HG02852 (cell line): ENCODE data around the gene PDZRN4.
"Not testable (repeated sequence)": the region's sequence is repeated elsewhere in the genome, so short reads cannot be mapped to it uniquely, and the experiment has no call there.

ENCODE experiments used
- ATAC-seq: cut with Tn5 transposase; IDR thresholded peaks from one replicate; pipeline ENCODE4 v1.9.1; 2021; ENCODE audit warnings: mild to moderate bottlenecking, moderate library complexity; ENCODE audit not compliant: unreplicated experiment

PDZRN4 gene

DNA sequence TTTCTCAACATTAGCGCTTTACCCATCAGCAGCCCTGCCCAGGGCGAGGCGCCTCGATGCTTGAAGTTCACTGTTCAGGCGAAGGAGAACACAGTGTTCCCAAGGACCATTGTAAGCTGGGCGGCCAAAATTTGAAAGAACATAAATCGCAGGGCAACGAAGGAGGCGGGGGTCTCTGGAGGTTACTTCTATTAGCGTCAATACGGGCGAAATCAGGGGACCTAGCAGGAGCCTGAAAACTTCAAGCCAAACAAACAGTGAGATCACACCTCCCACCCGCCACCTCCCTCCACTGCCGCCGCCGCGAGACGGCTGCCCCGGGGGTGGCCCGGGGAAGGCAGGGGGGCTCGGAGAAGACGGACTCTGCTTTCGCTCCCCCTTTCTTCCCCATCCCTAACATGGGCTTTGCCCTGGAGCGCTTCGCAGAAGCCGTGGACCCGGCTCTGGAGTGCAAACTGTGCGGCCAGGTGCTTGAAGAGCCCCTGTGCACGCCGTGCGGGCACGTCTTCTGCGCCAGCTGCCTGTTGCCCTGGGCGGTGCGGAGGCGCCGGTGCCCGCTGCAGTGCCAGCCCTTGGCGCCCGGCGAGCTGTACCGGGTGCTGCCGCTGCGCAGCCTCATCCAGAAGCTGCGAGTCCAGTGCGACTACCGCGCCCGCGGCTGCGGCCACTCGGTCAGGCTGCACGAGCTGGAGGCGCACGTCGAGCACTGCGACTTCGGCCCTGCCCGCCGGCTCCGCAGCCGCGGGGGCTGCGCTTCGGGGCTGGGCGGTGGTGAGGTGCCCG is at the start of gene PDZRN4:
PDZRN4 (plus strand) TSS at position 263 of the 783 bp plus-strand sequence.
- no peak for ATAC-seq

DNA sequence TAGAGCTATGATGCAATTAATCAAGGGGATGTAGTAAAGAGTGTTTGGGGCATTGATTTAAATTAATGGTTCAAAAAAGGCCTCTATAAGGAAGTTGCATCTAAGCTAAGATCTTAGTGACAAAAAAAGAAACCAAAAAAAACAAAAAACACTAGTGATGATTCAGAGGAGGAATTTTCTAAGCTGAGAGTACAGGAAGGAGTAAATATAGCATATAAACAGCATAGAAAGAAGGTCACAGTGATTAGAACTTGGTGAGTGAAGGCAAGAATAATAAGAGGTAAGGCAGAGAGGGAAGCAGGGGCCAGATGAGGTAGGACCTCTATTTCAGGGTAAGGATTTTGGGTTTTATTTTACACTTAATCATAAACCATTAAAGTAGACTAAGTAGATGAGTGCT is 48.0 kb upstream of the PDZRN4 start:
- ATAC-seq = peak; percentile 59

DNA sequence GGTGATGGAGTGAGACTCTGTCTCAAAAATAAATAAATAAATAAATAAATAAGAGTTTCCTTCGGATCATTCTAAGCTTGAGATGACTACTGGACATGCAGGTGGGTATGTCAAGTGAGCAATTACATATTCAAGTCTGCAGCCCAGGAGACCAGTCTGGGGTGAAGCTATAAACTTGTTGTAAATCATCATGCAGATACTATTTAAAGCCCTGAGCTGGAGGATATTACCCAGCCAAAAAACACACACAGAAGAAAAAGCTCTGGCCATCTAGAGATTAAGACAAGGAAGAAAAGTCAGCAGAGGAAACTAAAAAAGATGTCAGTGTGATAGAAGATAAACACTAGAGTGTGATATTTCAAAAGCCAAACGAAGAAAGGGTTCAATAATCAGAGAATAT is 47.0 kb upstream of the PDZRN4 start:
- ATAC-seq = no peak

DNA sequence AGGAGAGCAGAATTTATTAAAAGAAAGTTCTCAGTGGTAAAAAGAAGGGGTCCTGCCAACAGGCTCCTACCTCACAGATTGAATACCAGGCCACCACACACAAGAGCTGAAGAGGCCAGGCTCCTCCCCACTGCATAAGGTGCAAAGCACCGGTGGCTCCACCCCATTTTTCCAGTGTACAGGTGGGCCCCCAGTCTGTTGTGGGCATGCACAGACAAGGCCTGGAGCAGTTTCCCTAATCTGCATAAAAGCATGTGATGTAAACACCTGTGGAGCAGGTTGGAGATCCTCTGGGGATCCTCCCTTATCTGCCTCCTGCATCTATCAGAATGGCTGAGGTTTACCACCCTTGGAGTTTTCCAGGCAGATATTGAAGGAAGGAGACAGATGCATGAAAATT is 45.7 kb upstream of the PDZRN4 start:
- ATAC-seq = no peak

DNA sequence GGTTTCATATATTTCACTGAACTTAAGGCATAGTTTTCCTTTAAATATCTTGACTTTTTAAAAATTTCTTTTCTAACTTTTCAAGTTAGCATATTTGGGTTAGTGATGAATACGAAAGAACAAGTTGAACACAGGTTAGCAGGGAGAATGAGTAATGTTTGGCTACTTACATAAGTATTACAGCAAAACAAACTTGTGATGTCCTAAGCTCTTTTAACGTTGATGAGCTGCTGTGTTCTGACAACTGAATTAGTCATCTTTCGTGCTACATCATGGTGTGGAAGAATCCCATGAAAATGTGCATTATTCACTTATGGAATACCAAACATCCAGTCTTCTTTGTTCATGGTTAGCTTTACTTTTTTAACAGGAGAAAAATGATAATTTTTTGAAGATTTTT is 36.3 kb upstream of the PDZRN4 start:
- ATAC-seq = no peak

DNA sequence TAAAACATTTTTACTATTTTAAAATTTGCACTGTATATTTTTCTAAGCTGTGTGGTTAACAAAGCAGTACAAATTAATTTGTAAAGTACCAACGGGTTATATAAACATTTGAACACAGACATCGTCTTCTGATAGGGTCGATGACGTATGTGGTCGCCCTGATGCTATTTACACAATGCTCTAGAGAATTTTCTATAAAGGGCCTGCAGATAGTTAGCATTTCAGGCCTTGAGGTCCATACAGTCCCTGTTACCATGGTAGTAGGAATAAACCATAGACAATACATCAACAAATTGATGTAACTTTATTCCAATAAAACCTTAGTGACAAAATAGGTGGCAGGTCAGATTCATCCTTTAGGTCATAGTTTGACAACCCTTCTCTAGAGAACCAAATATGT is 25.7 kb upstream of the PDZRN4 start:
- ATAC-seq = no peak

DNA sequence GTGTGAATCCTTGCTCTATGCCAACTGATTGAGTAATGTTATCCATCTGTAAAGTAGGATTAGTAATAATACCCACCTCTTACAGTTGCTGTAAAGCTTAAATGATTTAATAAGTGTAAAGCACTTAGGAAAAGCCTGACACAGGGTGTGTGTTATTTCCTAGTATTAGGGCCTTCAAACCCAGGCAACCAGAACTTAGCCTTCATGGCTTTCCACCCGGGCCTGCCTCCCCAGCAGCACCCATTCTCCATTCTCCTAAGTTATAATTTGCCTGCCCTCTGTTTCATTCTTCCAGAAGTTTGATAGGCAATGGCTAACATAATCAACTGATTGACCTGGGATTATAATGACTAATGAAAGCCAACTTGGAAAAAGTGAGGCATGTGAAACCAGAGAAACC is 20.4 kb upstream of the PDZRN4 start:
- no peak for ATAC-seq

DNA sequence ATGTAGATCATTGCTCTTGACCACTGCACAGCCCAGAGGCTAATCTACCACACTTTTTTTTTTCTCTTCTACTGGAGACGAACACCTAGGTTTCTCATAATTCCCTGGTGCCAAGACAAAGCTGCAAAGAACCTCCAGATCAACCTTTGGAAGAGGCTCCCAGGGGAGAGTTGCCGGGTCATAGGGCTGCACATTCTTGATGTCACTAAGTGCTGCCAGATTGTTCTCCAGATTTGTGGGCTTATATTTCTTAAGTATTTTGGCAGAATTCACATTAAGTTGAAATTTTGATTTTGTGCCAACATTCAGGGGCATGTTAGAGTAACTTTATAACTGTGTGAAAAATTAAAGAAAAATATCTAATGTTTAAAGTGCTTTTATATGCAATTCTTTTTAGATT is 13.5 kb upstream of the PDZRN4 start:
- ATAC-seq = no peak

DNA sequence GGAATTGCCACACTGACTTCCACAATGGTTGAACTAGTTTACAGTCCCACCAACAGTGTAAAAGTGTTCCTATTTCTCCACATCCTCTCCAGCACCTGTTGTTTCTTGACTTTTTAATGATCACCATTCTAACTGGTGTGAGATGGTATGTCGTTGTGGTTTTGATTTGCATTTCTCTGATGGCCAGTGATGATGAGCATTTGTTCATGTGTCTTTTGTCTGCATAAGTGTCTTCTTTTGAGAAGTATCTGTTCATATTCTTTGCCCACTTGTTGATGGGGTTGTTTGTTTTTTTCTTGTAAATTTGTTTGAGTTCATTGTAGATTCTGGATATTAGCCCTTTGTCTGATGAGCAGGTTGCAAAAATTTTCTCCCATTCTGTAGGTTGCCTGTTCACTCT is 8.6 kb upstream of the PDZRN4 start:
- ATAC-seq = not testable (repeated sequence)

DNA sequence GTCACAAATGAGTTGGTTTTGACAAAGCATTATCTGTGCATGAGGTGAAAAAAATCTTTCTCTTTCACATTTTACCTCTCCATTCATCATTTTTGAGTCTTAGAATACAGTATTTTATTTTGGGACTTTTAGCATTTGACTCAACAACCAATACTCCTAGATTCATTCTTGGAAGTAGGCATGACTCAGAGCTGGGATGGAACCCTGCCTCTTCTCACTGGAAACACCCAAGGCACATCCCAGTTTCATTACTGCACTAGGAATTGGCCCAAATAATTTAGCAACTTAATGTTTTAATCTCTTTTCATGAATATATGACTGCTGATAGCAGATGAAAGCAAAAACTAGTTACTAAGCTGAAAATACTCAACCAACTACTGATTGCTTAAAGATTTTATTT is 3.3 kb upstream of the PDZRN4 start:
- no peak for ATAC-seq

DNA sequence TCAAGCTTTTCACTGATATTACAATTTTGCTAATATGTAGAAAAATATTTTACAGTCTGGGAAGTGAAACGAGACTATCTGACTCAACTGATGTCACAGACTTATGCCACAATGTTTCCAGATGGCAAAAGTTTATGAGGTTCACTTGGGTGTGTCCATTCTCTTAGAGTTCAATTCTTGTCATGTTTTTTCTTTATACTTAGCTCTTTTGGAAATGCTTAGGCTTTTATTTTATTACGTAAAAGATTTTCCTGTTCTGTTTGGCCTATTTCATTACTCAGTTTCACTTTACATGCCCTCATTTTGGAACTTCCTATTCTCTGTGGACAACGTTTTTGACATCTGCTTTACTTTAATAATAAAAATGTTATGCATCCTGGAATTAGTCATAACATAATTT is 2.1 kb upstream of the PDZRN4 start:
- ATAC-seq = no peak

DNA sequence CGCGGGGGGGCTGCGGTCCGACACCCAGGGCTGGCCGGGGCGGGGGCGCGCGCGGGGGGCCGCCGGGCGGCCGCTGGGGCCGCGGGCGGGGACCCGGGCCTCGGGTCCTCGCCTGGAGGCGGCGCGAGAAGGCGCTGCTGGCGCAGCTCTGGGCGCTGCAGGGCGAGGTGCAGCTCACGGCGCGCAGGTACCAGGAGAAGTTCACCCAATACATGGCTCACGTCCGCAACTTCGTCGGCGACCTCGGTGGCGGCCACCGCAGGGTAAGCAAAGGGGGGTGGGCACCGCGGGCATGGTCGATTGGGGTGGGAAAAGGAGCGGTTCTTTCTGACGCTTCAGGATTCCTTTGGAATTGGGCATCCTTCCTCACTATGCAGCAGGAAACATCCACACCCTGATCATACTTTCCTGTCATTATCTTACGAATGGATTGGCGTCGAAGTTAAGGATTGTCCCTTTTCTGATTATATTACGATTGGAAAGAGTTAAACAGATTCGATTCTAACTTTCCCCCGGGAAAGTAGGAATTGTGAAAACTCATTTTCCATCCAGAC is 798 bp downstream of the PDZRN4 start:
- no peak for ATAC-seq

DNA sequence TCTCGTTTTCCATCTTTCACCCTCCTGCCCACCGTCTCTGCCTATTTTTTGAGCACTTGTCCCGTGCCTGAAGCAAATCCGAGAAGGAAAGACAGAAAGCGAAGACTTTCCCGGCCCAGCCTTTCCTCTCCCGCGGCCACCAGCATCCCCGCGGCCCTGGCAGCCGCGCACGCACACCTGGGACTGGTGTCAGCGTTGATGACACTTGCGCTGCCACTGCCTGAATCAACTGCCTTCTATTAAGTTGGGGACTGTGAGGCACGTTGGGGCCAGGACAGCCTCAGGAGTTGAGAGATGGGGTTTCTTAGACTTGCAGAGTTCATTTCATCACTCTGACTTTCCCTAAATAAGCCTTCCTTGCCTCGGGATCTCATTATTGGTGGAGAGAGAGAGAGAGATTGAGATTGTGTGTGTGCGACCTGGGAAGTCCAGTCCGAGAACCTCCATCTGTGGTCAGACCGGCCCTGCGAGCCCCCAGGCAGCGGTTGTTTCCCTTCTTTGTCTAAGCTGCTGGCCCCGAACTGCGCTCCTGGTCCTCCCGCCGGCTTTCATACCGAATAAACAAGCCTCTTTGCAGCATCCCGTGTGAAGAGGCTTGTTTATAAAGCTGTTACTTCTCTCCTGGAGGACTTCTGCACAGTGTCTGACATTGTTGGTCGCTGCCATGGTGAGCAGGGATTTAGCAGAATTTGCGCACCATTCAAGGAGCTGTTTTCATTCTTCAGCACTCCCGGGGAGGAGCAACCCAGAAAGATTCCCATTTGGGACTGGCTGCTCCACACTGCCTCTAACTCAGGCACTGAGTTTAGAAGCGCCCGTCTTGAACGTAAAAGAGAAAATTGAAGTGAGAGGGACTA is 1.5 kb downstream of the PDZRN4 start:
- ATAC-seq = no peak

DNA sequence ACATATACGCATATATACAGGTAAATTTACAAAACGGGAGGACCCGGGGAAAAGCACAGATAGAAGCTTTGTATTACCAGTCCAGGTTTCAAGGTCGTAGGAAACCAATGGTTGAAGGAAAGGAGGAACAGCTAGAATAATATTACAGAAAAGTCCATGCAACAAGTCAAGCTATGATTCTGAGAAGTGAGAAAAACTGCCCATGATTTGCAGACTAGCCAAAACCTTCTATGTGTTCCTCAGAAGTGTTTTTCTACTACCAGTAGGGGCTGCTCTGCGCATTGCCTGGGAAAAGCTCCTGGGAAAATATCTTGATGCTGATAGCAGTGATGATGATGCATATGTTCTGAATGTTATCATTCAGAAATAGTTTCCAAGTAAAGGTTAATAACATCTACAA is 2.2 kb downstream of the PDZRN4 start:
- no peak for ATAC-seq

DNA sequence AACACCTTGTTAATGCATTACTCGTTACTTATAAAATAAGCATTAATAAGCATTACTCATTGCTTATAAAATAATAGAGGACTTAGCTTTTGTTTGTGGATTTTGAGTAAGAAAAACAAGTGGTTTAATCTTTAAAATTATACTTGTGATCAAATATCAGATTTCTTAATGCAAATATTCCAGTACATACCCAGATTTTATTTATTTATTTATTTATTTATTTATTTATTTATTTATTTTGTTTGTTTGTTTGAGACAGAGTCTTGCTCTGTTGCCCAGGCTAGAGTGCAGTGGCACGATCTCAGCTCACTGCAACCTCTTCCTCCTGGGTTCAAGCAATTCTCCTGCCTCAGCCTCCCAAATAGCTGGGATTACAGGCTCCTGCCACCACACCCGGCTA is 3.4 kb downstream of the PDZRN4 start:
- not testable (repeated sequence) for ATAC-seq

DNA sequence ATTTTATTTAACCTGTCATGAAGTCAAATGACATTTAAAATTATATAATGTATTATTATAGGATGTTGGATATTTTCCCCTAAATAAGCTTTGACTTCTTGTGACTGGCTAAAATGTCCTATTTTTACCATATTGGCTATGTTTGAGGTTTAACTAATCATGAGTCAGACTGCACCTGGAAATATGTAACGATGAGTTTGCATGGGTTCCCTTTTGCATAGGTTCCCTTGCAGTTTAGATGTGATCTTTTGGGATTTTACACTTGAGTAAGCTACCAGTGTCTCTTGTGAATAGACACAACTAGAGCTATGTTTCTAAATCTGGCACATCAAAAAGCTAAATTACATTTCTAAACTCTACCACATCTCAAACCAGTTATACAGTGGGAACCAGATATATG is 5.2 kb downstream of the PDZRN4 start:
- ATAC-seq = no peak

DNA sequence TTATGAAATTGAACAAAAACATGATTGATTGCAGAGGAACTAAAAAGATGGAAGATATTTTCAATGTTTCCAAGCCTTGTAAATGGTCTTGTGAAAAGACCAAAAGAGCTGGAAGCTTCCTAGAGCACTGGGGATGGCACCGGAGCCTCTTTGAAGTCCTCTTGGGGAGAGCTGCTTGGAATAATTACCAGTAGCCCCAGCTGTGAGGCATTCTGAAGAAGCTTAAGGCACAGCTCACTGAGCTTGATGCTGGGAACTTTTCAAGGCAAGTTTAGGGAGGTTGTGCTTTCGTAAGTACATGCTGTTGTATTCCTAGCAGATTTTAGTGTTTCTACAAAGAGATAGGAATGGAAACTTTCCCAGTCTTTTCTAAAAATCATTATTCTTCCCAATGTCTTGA is 13.9 kb downstream of the PDZRN4 start:
- ATAC-seq = no peak

DNA sequence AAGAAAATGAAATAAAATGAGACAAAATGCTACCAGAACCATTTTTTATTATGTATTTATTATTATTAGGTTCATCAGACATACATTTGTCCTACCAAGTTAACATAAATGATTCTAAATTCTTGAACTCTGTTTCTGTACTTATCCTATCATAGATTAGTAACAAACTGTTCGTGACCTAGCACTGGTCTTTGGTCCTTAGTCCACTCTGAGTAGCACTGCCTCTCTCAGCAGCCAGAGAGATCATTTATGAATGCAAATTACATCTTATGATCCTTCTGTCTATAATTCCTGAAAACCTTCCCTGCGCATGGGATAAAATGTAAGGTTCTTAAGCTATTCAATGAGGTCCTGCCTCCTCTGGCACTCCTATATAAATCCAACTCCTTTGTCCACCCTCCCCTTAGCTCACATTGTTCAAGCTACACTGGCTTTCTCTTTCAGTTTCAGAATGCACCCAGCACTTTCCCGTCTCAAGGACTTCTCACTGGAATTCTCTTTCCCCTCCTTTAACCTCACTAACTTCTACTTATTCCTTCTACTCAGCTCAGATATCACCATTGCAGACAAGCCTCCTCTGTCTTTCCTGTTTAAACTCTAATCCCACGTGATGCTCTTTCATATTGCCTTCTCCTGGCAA is 17.1 kb downstream of the PDZRN4 start:
- no peak for ATAC-seq

DNA sequence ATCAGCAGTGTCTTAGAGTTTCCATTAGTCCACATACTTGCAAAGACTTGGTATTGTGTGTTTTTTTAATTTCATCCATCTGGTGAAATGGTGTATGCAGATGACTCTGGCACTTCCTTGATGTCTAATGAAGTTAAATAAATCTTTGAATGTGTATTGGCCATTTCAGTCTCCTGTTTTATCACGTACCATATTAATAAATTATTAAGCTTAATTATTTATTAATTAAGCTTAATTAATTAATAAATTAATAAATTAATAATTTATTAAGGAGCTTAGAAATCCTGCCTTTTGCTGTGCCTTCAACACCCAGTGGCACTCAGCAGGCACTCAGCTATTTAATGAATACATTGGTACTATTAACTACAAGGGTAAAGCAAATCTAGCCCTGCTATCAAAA is 18.2 kb downstream of the PDZRN4 start:
- no peak for ATAC-seq

DNA sequence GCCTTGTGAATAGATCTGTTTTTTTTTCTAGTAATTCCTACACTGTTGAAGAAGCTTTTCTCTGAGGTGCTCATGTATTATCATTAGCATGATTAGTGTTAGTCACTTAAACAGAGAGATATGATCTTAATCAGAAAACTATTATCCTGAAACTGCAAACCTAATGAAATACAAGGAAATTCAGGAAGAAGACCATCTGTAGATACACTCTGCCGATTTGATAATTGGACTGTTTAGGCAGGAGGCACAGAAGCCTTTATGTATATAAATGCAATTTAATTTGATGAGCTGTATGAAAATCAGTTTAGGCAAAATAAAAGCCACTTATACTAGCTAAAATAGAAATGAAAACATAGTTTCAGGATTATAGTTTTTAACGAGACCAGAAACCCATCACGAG is 23.3 kb downstream of the PDZRN4 start:
- ATAC-seq = no peak

DNA sequence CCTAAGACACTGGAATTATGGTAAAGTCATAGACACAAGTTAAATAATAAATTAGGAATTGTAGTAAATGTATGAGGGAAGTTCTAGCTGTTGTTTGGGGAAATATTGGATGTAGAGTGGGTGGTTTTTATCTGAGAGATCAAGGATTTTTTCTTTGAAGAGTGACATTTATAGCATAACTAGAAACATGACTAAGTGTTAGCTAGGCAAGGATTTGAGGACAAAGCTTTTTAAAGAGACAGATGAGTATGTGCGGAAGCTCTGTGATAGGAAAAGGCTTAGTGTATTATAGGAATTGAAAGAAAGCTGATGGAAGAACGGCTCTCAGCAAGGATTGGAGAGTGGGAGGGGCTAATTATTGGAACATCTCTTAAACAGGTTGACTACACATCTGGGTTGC is 24.5 kb downstream of the PDZRN4 start:
- ATAC-seq = no peak

DNA sequence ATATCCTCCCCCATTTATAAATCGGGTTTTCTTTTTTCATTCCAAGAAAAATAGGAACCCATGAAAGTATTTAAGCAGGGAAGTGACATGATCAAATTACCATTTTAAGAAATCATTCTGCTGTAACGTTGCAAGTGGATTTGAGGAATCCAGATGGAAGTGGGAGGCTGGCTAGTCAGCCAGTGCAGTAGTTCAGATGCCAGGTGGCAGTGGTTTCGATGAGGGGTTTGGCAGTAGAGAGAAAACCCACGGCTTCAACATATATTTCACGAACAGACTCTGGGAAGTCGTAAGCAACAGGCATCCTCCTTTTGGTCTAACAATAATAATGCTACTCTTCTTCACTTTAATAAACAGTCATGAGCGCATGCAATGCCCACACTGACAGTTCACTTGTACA is 25.0 kb downstream of the PDZRN4 start:
- ATAC-seq = no peak
